ENCODE results near the gene EGFLAM. TPM values are rescaled to one million over a fixed set of nuclear protein-coding genes. Genes with fewer than 3 reads are reported as not detected.

EGFLAM gene
- total and polyA plus RNA-seq, 3 donors from 2014 or later: 12.0 to 38.8 (median 15.2) TPM

DNA sequence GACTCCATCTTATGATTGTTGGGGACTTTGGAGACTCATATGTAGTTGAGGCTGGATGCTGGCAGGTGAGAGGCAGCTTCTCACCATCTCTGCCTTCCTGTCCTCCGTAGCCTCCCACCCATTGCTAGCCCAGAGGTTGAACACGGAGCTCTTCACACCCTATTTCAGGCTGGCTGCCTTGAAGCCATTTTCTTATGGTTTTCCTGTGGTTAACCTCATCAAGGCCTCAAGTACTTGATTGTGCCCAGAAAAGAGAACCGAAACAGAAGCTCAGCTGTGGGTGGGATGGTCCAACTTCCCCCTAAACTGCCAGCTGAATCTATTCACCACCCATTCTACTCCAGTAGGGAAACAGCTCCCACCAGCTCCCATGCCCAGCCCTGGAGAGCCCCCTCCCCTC is 195.1 kb downstream of the EGFLAM start:
- H3K4me1 ChIP-seq: no peaks in the 10 kb centered on the region
- H3K27ac ChIP-seq: no peak overlapping the region
- TF ChIP-seq, protein P1, sequence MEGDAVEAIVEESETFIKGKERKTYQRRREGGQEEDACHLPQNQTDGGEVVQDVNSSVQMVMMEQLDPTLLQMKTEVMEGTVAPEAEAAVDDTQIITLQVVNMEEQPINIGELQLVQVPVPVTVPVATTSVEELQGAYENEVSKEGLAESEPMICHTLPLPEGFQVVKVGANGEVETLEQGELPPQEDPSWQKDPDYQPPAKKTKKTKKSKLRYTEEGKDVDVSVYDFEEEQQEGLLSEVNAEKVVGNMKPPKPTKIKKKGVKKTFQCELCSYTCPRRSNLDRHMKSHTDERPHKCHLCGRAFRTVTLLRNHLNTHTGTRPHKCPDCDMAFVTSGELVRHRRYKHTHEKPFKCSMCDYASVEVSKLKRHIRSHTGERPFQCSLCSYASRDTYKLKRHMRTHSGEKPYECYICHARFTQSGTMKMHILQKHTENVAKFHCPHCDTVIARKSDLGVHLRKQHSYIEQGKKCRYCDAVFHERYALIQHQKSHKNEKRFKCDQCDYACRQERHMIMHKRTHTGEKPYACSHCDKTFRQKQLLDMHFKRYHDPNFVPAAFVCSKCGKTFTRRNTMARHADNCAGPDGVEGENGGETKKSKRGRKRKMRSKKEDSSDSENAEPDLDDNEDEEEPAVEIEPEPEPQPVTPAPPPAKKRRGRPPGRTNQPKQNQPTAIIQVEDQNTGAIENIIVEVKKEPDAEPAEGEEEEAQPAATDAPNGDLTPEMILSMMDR (IDR thresholded peaks at IDR 0.05): no peak
- no peak for TF ChIP-seq POLR2A (IDR thresholded peaks at IDR 0.05)
- WGBS, 2 donors: 82 to 84% methylated on average over 3 of the region's 3 CpGs
- no peaks in the 10 kb centered on the region for H3K9me3 ChIP-seq
- H3K36me3 ChIP-seq (ENCODE audit: low read depth, missing control alignments): no peaks in the 10 kb centered on the region
- H3K27me3 ChIP-seq: no peaks in the 10 kb centered on the region
- intact Hi-C loops (cut with DNase I; ENCODE audit: low total_unique reads): no loop called here
- no peak for DNase-seq
- no peak overlapping the region for H3K4me3 ChIP-seq

DNA sequence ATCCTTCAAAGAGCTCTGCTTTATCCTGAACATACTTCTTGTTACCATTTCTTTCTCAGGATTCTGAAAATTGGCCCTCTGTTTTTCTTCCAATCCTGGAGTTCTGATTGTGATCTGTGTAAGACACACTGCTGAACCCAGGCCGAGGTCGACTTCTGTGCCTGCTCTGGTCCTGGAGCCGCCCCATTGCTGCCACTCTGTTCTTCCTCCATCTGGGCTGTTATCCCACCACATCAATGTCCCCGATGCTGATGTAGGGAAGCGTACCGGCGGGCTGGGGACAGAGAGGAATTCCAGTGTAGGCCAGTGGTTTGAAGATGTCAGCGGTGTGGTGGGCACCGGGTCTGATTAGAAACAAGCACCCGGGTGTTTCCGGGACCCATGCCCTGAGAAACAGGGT is 195.6 kb downstream of the EGFLAM start:
- no peak for DNase-seq
- H3K36me3 ChIP-seq (ENCODE audit: low read depth, missing control alignments): no peaks in the 10 kb centered on the region
- intact Hi-C loops (cut with DNase I; ENCODE audit: low total_unique reads): no loop called here
- H3K4me3 ChIP-seq: no peak overlapping the region
- H3K27me3 ChIP-seq: no peaks in the 10 kb centered on the region
- no peak overlapping the region for H3K27ac ChIP-seq
- WGBS, 2 donors: 93% methylated on average over 11 of the region's 11 CpGs
- no peaks in the 10 kb centered on the region for H3K4me1 ChIP-seq
- no peak for TF ChIP-seq POLR2A (IDR thresholded peaks at IDR 0.05)
- TF ChIP-seq, protein P1 (IDR thresholded peaks at IDR 0.05): no peak
- H3K9me3 ChIP-seq: no peaks in the 10 kb centered on the region

DNA sequence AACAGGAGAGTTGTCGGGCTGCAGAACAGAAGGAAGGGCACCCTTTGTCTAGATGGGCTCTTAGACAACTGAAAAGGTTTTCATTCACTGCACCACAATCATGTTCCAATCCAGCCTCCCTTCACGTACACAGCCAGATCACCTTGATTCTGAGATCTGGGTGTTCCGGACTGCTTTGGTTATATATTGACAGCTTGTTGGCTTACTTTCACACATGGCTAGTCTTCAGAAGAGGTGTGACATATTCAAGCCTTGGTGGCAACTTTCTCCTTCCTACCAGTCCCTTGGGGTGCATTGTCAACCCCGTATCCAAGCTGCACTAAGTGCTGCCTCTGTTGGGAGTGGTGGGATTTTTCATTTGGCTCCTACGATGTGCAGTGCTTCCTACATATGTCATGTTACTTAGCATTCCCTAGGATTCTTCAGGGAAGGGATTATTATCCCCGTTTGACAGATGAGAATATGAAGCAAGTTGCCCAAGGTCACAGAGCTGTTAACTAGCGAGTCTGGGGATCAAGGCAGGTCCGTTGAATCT is 197.5 kb downstream of the EGFLAM start:
- no peak overlapping the region for H3K27ac ChIP-seq
- intact Hi-C loops (cut with DNase I; ENCODE audit: low total_unique reads): no loop called here
- H3K4me3 ChIP-seq: no peak overlapping the region
- no peaks in the 10 kb centered on the region for H3K9me3 ChIP-seq
- WGBS, 2 donors: 80 to 88% methylated on average over 8 of the region's 8 CpGs
- H3K4me1 ChIP-seq: no peaks in the 10 kb centered on the region
- DNase-seq: no peak
- H3K36me3 ChIP-seq (ENCODE audit: low read depth, missing control alignments): no peaks in the 10 kb centered on the region
- TF ChIP-seq POLR2A (IDR thresholded peaks at IDR 0.05): no peak
- TF ChIP-seq, protein P1 (IDR thresholded peaks at IDR 0.05): no peak
- no peaks in the 10 kb centered on the region for H3K27me3 ChIP-seq

DNA sequence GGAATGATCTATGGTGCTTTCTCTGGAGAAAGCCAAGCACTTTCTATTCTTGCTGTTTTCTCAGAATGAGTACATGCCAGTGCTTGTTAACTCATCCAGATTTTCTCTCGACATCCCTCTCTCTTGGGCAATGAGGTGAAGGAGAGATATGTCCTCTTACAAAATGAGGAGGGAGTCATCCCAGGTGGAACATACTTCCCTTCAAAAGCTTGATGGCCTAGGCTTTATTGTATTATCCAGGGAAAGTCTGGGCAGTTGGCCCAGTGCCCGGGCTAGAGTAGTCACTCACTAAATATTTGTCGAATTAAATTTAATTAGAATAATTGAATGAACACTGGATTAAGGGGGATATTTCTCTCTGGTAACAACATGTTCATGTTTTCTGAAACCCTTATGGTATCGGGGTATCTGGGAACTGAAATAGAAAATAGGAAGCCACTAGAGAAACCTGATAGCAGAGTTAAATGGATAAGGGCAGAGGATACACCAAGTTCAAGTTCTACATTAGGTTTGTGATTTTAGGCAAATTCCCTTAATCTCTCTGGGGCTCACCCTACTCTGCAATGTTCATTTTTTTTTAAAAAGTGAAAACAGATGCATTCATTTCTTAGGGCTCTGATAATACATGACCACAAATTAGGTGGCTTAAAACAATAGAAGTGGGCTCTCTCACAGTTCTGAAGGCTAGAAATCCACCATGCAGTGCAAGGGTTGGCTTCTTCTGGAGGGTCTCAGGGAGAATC is 198.5 kb downstream of the EGFLAM start:
- Histone ChIP-seq H3K4me1 (no peaks in the 10 kb centered on the region), H3K4me3 (no peak overlapping the region), H3K27me3 (no peaks in the 10 kb centered on the region), H3K36me3 (ENCODE audit: low read depth, missing control alignments) (no peaks in the 10 kb centered on the region), H3K9me3 (no peaks in the 10 kb centered on the region), H3K27ac (no peak overlapping the region)
- no peak for DNase-seq
- 73 to 84% methylated on average over 4 of the region's 4 CpGs for WGBS, 2 donors
- TF ChIP-seq, protein P1 (IDR thresholded peaks at IDR 0.05): no peak
- intact Hi-C loops (cut with DNase I; ENCODE audit: low total_unique reads): no loop called here

DNA sequence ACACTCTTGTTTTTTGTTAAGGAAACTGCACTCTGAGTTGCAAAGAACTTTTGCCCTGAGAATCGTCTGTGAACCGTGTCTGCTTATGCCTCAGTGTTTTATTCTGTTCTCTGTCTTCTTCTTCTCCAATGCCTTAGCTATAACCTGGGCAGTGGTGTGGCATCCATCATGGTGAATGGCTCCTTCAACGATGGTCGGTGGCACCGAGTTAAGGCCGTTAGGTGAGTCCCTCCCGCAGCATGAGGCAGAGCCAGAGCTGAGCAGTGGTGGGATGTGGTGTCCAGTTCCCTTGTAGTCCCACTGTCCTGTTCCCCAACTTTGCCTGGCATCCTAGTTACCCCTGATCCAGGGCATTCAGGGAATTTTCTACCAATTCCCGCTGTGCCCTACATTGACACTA is 199.8 kb downstream of the EGFLAM start:
- H3K27me3 ChIP-seq: no peaks in the 10 kb centered on the region
- H3K9me3 ChIP-seq: no peaks in the 10 kb centered on the region
- DNase-seq: no peak
- intact Hi-C loops (cut with DNase I; ENCODE audit: low total_unique reads): no loop called here
- 93 to 95% methylated on average over 8 of the region's 8 CpGs for WGBS, 2 donors
- no peak overlapping the region for H3K27ac ChIP-seq
- peaks cover 3% of the 10 kb centered on the region for H3K4me1 ChIP-seq
- TF ChIP-seq, protein P1 (IDR thresholded peaks at IDR 0.05): no peak
- no peak for TF ChIP-seq POLR2A (IDR thresholded peaks at IDR 0.05)
- H3K36me3 ChIP-seq (ENCODE audit: low read depth, missing control alignments): no peaks in the 10 kb centered on the region
- H3K4me3 ChIP-seq: no peak overlapping the region

All from testis (tissue), 3 donors.